T-helper 2 cell treated with Interferon-gamma antibody and Interleukin-4, amounts not matched to agents 5 μg/mL and 100 μg/mL, for 36 hours (primary cell): ENCODE results near the gene PRKG2.

Source experiments
- DNase-seq: peaks from one replicate; pipeline ENCODE4 v3.0.0; 2021; ENCODE audit warnings: low spot score
- H3K27ac Mint-ChIP-seq: one replicate; pipeline ENCODE4 v1.8.0; 2021; ENCODE audit warnings: mild to moderate bottlenecking, mixed read lengths
- H3K27me3 Mint-ChIP-seq: one replicate; pipeline ENCODE4 v1.8.0; 2021; ENCODE audit warnings: low read depth, mixed read lengths
- H3K36me3 Mint-ChIP-seq: one replicate; pipeline ENCODE4 v1.8.0; 2021; ENCODE audit warnings: low read depth, mixed read lengths
- H3K4me1 Mint-ChIP-seq: one replicate; pipeline ENCODE4 v1.8.0; 2021; ENCODE audit warnings: low read depth, mixed read lengths
- H3K4me3 Mint-ChIP-seq: one replicate; pipeline ENCODE4 v1.8.0; 2022; ENCODE audit warnings: mild to moderate bottlenecking, moderate library complexity, mixed read lengths
- H3K9me3 Mint-ChIP-seq: one replicate; pipeline ENCODE4 v1.8.0; 2021; ENCODE audit warnings: mixed read lengths

Gene PRKG2

DNA sequence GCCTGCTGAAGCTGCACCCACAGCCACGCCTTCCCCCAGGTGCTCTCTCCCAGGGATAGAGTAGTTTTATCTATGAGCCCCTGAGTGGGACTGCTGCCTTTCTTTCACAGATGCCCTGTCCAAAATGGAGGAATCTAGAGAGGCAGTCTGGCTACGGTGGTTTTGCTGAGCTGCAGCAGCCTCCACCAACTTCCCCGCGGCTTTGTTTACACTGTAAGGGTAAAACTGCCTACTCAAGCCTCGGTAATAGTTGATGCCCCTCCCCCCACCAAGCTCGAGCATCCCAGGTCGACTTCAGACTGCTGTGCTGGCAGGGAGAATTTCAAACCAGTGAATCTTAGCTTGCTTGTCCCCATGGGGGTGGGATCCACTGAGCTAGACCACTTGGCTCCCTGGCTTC, 84.5 kb downstream of the PRKG2 start:
- no peaks in the 10 kb centered on the region for H3K9me3 Mint-ChIP-seq
- no peak for DNase-seq
- no peaks in the 10 kb centered on the region for H3K4me1 Mint-ChIP-seq
- no peak overlapping the region for H3K4me3 Mint-ChIP-seq
- no peak overlapping the region for H3K27ac Mint-ChIP-seq
- H3K36me3 Mint-ChIP-seq = no peaks in the 10 kb centered on the region
- no peaks in the 10 kb centered on the region for H3K27me3 Mint-ChIP-seq

DNA sequence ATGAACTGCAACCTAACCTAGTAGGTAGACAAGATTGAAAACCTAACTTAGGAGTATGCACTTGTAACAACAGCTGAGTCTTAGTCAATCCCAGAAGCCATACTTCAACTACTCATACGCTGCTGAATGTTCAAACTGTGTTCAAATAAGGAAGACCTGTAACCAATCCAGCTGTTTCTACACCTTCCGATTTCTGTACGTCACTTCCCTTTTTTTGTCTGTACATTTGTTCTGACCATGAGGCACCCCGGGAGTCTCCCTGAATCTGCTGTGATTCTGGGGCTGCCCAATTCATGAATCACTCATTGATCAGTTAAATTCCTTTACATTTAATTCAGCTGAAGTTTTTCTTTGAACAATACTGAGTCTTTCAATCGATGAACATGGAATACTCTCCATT, 95.0 kb downstream of the PRKG2 start:
- no peaks in the 10 kb centered on the region for H3K9me3 Mint-ChIP-seq
- no peak overlapping the region for H3K27ac Mint-ChIP-seq
- H3K4me1 Mint-ChIP-seq = no peaks in the 10 kb centered on the region
- no peaks in the 10 kb centered on the region for H3K36me3 Mint-ChIP-seq
- DNase-seq = no peak
- no peaks in the 10 kb centered on the region for H3K27me3 Mint-ChIP-seq
- no peak overlapping the region for H3K4me3 Mint-ChIP-seq

DNA sequence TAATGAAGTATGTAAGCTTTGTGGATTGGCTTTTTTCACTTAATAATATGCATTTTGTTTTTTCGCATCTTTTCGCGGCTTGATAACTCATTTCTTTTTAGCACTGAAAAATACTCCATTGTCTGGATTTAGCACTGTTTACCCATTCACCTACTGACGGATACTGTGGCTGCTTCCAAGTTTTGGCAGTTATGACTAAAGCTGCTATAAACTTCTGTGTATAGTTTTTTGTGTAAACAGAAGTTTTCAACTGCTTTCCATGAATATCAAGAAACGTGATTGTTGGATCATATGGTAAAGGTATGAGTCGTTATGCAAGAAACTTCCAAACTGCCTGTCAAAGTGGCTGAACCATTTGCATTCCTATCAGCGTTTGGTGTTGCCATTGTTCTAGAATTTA, 96.9 kb downstream of the PRKG2 start:
- Mint-ChIP-seq H3K4me3 (no peak overlapping the region), H3K36me3 (no peaks in the 10 kb centered on the region), H3K9me3 (no peaks in the 10 kb centered on the region), H3K27ac (no peak overlapping the region), H3K27me3 (no peaks in the 10 kb centered on the region), H3K4me1 (peaks cover 3% of the 10 kb centered on the region)
- DNase-seq = no peak

DNA sequence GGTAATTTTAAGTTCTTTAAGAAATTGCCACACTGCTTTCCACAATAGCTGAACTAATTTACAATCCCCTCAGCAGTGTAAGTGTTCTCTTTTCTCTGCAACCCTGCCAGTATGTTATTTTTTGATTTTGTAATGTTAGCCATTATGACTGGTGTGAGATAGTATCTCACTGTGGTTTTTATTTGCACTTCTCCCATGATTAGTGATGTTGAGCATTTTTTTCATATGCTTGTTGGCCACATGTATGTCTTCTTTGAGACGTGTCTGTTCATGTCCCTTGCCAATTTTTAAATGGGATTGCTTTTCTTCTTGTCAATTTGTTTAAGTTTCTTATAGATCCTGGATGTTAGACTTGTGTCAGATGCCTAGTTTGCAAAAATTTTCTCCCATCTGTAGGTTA, 98.5 kb downstream of the PRKG2 start:
- Mint-ChIP-seq H3K4me1 (peaks cover 3% of the 10 kb centered on the region), H3K4me3 (no peak overlapping the region), H3K27me3 (no peaks in the 10 kb centered on the region), H3K27ac (no peak overlapping the region), H3K9me3 (no peaks in the 10 kb centered on the region), H3K36me3 (no peaks in the 10 kb centered on the region)
- no peak for DNase-seq

DNA sequence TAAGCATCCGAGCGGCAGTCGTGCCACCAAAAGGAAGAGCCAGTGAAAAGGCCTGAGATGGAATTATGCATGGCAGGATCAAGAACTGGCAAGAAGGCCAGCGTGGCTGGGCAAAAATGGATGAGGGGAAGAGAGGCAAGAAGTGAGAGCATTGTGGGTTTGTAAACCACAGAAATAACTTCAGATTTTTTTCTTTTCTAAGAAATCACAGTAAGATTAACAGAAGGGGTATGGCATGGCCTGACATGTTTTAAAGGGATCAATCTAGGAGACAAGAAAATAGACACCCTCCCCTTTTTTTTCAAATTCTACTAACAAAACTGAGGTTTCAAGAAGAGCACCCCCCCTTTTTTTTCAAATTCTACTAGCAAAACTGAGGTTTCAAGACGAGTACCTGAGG, 102.0 kb downstream of the PRKG2 start:
- Mint-ChIP-seq H3K27me3 (no peaks in the 10 kb centered on the region), H3K9me3 (no peaks in the 10 kb centered on the region)

DNA sequence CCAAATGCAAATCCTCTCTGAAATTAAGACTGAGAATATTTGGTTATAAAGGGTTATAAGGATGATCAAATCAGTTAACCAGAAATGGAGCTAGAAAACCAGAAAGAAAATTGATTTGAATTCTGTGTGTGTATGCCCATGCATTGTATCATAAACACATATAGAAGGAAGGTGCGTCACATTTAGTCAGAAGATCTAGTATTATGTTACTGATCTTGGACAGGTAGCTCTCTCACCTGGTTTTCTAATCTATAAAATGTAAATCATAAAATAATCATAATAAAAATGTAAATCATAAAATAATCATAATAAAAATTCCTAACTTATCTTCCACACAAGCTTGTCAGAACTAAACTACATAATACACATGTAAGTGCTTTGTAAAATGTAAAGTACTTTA, 105.7 kb downstream of the PRKG2 start:
- no peak overlapping the region for H3K4me3 Mint-ChIP-seq
- no peak for DNase-seq
- no peaks in the 10 kb centered on the region for H3K36me3 Mint-ChIP-seq
- H3K27me3 Mint-ChIP-seq = no peaks in the 10 kb centered on the region
- H3K9me3 Mint-ChIP-seq = no peaks in the 10 kb centered on the region
- H3K4me1 Mint-ChIP-seq = peaks cover 3% of the 10 kb centered on the region
- H3K27ac Mint-ChIP-seq = no peak overlapping the region

More for the DNA sequence above, 102.0 kb downstream of the PRKG2 start:
- H3K4me3 Mint-ChIP-seq = no peak overlapping the region
- H3K27ac Mint-ChIP-seq = no peak overlapping the region
- peaks cover 3% of the 10 kb centered on the region for H3K4me1 Mint-ChIP-seq
- no peaks in the 10 kb centered on the region for H3K36me3 Mint-ChIP-seq
- DNase-seq = no peak

DNA sequence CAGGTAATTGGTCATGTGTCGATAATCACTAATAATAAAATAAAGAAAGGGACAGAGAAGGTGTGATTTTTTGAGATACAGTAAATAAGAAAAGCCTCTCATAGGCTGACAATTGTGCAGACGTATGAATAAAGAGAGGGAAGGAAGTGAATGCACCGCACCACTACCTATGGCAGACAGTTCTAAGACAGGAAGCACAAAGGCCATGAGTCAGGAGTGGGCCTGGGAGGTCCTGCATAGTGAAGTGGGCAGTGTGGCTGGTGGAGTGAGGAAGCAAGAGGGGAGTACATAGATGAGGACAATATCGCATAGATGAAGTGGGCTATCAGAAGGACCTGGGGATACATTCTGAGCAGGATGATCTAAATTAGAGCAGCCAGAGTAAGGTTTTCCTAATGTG, 108.9 kb downstream of the PRKG2 start:
- H3K36me3 Mint-ChIP-seq = no peaks in the 10 kb centered on the region
- no peak for DNase-seq
- no peak overlapping the region for H3K4me3 Mint-ChIP-seq
- no peak overlapping the region for H3K27ac Mint-ChIP-seq
- no peaks in the 10 kb centered on the region for H3K27me3 Mint-ChIP-seq
- no peaks in the 10 kb centered on the region for H3K4me1 Mint-ChIP-seq
- no peaks in the 10 kb centered on the region for H3K9me3 Mint-ChIP-seq

DNA sequence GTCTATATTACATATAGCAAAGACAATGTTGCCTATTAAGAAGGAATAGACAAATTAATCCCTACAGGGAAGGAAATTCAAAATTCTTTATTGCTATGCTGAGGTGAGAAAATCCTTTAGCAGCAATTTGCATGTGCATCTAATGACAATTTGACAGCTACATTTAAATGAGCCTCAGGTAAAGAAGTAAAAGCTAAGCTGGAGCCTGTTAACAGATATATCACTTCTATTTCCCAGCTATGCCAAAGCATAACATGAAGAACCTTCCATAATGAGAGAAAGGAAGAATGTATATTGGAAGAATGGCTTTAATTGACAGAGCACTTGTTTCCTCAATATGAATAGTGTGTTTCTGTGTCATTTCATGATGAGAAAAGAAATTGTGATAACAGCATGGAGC, 112.9 kb downstream of the PRKG2 start:
- no peaks in the 10 kb centered on the region for H3K4me1 Mint-ChIP-seq
- H3K9me3 Mint-ChIP-seq = no peaks in the 10 kb centered on the region
- DNase-seq = no peak
- no peak overlapping the region for H3K27ac Mint-ChIP-seq
- no peaks in the 10 kb centered on the region for H3K36me3 Mint-ChIP-seq
- no peak overlapping the region for H3K4me3 Mint-ChIP-seq
- H3K27me3 Mint-ChIP-seq = no peaks in the 10 kb centered on the region

DNA sequence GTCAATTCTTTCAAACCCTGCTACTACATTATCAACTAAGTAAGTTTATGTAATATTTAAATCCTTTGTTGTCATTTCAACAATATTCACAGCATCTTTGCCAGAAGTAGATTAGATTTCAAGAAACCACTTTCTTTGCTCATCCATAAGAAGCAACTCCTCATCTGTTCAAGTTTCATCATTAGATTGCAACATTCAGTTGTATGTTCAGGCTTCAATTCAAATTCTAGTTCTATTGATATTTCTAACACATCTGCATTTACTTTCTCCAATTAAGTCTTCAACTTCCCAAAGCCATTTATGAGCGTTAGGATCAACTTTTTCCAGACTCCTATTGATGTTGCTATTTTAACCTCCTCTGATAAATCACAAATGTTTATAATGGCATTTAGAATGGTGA, 118.5 kb downstream of the PRKG2 start:
- Mint-ChIP-seq H3K36me3 (no peaks in the 10 kb centered on the region), H3K27me3 (no peaks in the 10 kb centered on the region), H3K4me1 (no peaks in the 10 kb centered on the region), H3K9me3 (no peaks in the 10 kb centered on the region), H3K4me3 (no peak overlapping the region), H3K27ac (no peak overlapping the region)
- no peak for DNase-seq

DNA sequence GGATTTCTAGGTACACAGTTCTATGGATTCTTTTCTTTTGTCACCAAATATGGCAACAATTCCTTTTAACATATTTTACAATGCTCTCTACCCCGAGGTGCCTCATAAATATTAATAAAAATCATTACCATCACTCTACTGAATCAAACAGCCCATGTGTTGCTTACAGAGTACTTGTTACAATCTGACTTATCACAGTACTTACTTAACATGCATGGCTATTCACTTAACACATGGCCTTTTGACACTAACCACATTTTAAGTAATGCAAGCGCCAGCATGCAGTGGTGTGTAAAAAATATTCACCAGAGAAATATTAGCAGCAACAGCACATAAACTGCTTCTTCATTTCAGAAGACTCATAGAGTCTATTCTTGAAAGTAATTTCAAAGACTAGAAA, 119.6 kb downstream of the PRKG2 start:
- H3K4me1 Mint-ChIP-seq = no peaks in the 10 kb centered on the region
- H3K36me3 Mint-ChIP-seq = no peaks in the 10 kb centered on the region
- H3K9me3 Mint-ChIP-seq = no peaks in the 10 kb centered on the region
- H3K27me3 Mint-ChIP-seq = no peaks in the 10 kb centered on the region
- H3K4me3 Mint-ChIP-seq = no peak overlapping the region
- H3K27ac Mint-ChIP-seq = no peak overlapping the region
- no peak for DNase-seq

DNA sequence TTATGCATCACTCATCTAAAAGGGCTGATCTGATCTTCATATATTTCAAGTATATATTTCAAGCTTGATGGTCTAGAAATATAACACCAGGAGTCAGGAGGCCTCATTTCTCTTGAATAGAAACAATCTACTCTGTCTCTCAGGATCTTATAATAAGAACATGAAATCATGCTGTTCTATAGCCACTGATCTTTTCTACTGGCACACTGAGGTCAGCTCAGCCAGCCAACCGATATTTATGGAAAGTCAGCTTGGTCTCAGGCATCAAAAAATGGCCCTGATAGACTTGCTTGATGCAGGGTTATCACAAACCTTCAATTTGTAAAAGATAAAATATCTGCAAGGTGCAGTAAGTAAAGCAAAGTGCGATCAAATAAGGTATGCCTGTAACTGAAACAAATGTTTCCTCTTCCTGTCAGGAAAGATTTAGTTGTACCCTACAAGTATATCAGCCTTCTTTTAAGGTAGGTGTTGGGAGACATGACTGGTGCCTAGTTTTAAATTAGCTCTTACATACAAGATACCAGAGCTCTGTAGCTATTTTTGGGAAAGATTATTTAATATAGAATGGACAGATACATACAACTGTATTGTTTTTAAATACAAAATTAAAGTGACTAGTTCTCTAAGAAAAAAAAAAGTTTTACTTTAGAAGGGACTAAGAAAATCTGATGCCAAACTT, 121.2 kb downstream of the PRKG2 start:
- no peaks in the 10 kb centered on the region for H3K9me3 Mint-ChIP-seq
- no peak overlapping the region for H3K4me3 Mint-ChIP-seq

DNA sequence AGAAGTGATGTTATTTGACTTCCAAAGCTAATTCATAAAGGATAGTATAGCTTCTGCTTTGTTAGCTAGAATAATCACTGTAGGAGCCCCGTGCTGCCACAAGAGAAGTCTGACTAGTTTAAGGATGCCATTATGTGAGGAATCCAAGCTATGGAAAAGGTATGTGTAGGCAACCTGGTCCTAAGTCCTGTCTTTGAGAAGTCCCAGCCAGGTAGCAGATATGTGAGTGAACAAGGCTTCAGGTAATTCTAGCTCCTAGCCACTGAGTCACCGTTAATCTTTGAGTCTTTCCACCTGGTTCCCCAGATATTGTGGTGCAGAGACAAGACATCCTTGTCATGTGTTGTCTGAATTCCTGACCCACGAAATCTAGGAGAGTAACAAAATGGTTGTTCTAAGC, 129.0 kb downstream of the PRKG2 start:
- Mint-ChIP-seq H3K27me3 (no peaks in the 10 kb centered on the region), H3K36me3 (no peaks in the 10 kb centered on the region), H3K4me3 (no peak overlapping the region), H3K9me3 (no peaks in the 10 kb centered on the region), H3K4me1 (no peaks in the 10 kb centered on the region), H3K27ac (no peak overlapping the region)
- no peak for DNase-seq

More for the DNA sequence above, 121.2 kb downstream of the PRKG2 start:
- Mint-ChIP-seq H3K27ac (no peak overlapping the region), H3K27me3 (no peaks in the 10 kb centered on the region), H3K4me1 (no peaks in the 10 kb centered on the region), H3K36me3 (no peaks in the 10 kb centered on the region)
- no peak for DNase-seq

DNA sequence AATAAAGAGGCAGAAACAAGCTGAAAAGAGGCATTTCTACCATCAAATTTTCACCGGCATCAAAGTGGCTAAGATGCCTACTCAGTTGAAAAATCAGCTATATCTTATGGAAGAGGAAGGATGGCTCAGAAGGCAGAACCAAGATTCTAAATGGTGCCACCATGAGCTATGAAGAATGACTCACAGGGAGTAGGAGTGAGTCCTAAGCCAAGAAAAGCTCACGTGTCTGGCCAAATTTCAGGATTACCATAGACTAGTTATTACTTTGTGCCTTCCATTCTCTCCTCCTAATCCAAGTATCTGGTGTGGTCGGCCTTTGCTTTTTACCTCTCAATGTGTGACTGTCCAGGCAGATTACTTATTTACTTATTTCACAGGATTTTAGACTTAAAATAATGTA, 129.7 kb downstream of the PRKG2 start:
- Mint-ChIP-seq H3K27ac (no peak overlapping the region), H3K36me3 (no peaks in the 10 kb centered on the region), H3K27me3 (no peaks in the 10 kb centered on the region), H3K4me1 (no peaks in the 10 kb centered on the region), H3K4me3 (no peak overlapping the region), H3K9me3 (no peaks in the 10 kb centered on the region)
- DNase-seq = no peak

DNA sequence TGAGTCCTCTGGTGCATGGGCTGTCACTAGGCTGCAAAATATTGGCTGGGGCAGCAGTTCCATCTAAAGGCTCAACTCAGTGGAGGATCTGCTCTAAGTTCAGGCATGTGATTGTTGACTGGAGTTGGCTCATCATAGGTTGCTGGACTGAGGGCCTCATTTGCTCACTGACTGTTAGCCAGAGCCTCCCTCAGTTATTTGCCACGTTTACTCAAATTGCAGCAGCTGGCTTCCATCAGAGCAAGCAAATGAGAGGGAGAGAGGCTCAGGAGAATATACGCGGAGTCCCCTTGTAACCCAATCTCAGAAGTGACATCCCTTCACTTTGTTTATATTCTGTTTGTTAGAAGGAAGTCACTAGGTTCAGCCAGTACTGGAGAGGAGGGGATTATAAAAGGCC, 130.4 kb downstream of the PRKG2 start:
- no peak overlapping the region for H3K27ac Mint-ChIP-seq
- DNase-seq = no peak
- H3K9me3 Mint-ChIP-seq = no peaks in the 10 kb centered on the region

DNA sequence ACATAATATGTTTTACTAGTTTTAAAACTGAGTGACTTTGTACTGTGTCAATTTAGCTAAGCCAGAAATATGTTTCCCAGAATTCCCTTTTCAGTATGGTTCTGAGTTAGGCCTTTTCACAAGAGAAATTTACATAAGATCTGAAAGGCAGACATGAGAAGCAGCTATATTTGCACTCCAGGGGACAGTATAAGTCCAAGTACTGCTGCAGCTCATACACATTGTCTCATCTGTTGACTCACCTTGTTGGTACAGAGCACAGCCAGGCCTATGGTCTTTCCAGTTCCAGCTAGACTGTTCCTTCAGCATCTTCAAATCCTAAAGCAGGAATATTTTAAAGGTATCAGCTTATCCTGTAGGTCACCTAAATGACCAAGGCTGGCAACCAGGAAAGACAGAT, 131.0 kb downstream of the PRKG2 start:
- Mint-ChIP-seq H3K4me1 (no peaks in the 10 kb centered on the region), H3K4me3 (no peak overlapping the region), H3K36me3 (no peaks in the 10 kb centered on the region), H3K27me3 (no peaks in the 10 kb centered on the region), H3K9me3 (no peaks in the 10 kb centered on the region), H3K27ac (no peak overlapping the region)
- DNase-seq = no peak

More for the DNA sequence above, 130.4 kb downstream of the PRKG2 start:
- H3K4me3 Mint-ChIP-seq = no peak overlapping the region
- H3K4me1 Mint-ChIP-seq = no peaks in the 10 kb centered on the region
- H3K36me3 Mint-ChIP-seq = no peaks in the 10 kb centered on the region
- H3K27me3 Mint-ChIP-seq = no peaks in the 10 kb centered on the region
